G401 (cell line): ENCODE results near the gene ATG3. TPM values are rescaled to one million over a fixed set of nuclear protein-coding genes. Genes with fewer than 3 reads are reported as not detected.
A peak's percentile ranks its signal among the peaks of the same experiment; 100 is the strongest.

ENCODE experiments used
- DNase-seq: peaks from one replicate; pipeline ENCODE4 v3.0.0-alpha.2; 2015; ENCODE audit warnings: low spot score
- in situ Hi-C: cut with HindIII; loops from 2 replicates; pipeline ENCODE4 v1.10.0; 2016; ENCODE audit warnings: low sequenced_read_pairs, mixed read lengths
- total RNA-seq: library from RNA; depleted of rRNA; stranded (reverse); fragments of >200 nt; shearing (Covaris generic); gene quantifications from 2 replicates; pipeline ENCODE4 v1.2.3, GENCODE V29; 2014; rRNA removed

Gene ATG3
- 60.7 and 73.2 TPM in 2 replicates for total RNA-seq

DNA sequence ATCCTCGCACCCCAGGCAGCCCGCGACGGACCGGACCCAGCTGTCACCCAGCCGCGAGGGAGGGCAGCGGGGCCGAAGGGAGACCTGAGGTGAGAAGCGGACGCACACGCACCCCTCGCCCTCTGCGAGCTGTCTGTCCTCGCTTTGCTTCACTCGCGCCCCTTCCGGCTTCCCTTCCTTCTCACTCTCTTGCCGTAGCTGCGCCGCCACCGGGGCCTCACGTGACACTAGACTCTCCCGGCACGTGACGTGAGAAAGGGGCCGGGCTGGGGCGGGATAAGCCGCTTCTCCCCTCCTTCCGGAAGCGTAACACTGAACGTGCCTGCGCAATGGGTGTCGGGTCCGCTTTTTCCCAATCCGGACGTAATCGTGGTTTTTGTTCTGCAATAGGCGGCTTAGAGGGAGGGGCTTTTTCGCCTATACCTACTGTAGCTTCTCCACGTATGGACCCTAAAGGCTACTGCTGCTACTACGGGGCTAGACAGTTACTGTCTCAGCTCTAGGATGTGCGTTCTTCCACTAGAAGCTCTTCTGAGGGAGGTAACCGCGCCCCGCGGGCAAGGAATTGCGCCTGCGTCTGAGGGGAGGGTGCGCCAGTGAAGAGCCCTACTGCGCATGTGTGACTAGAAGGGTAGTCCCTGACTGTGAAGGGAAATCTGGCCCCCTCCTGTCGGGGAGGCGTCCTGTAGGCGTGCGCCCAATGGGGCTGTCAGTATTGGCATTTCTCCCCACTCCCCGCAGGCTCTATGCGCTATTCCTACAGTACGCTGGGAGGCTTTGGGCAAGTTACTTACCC lies at the start of gene ATG3, which contains the start of gene SLC35A5:
Gene ATG3, minus strand, starts transcription at position 229 of the 796 bp plus-strand sequence. CDS start 434 bp downstream, outside the sequence.
Gene SLC35A5, plus strand, starts transcription at position 312 of the 796 bp plus-strand sequence. CDS start 1,359 bp downstream, outside the sequence.
- peak; percentile 99 for DNase-seq
- in situ Hi-C loops = no loop called here

DNA sequence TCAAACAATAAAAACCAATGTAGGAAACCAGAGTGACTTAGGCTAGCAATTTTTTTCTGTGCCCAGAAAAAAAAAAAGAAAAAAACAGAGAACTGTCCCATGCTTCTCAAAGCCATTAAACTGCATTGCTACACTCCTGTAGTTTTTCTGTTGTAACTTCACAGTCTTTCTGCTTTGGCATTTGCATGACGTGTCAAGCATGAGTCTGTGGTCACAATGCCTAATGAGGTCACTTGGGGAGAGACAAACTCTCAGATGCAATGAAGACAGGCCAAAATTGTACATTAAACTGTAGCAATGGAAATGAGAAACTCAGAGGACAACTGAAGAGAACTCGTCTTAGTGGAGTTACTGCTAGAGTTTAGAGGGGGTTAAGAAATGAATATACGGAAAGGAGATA lies 48.4 kb upstream of the ATG3 start:
- no peak for DNase-seq
- in situ Hi-C loops = no loop called here

DNA sequence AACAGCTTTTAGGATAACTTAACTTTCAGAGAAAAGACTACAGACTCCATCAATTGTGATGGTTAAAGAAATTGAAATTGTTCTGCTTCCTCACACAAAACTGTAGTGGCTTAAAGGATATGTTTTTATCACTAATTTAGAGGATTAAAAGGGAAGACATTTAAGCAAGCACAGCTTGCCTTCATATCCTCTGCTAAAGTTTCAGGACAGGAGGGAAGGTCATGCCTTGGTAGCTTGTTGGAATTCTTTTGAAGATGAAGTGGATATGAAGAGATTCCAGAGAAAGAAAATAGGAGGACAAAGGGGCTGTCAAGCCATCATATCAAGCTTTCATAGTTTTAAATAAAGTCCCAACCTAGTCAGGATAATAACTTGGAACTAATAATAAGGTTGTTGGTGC lies 46.1 kb upstream of the ATG3 start:
- in situ Hi-C loops = no loop called here
- DNase-seq = no peak

DNA sequence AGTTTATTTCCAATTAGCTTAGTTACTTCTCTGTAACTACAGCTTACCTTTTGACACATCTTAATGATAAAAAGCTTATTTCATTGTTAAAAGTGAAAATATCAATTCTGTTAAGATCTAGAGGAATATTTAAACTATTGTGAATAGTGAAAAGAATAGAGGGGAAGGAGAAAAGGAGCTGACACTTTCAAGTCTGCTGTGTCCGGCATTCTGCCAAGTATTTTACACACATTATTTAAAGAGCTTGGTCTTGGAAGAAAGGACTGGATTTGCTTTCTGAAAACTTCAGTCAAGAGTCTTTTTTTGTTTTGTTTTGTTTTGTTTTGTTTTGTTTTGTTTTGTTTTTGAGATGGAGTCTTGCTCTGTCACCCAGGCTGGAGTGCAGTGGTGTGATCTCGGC lies 44.3 kb upstream of the ATG3 start:
- no peak for DNase-seq
- in situ Hi-C loops = no loop called here

DNA sequence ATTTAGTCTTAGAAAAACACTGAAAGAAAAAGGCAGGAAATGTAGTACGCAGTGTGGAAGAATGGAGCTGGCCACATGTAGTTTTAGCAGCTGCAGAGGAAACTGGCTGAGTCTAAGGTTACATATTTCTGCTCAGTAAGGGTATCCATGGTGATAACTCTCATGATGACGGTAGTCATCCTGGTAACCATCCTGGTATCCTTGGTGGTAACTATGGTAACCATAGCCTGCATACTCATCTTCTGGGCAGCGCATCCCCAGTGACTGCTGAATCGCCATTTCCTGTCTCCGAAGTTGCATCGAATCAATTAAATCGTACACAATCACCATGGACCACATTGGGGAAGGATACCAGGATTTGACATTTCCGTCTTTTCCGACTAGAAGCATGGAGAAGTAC lies 43.5 kb upstream of the ATG3 start:
- in situ Hi-C loops = no loop called here
- no peak for DNase-seq

DNA sequence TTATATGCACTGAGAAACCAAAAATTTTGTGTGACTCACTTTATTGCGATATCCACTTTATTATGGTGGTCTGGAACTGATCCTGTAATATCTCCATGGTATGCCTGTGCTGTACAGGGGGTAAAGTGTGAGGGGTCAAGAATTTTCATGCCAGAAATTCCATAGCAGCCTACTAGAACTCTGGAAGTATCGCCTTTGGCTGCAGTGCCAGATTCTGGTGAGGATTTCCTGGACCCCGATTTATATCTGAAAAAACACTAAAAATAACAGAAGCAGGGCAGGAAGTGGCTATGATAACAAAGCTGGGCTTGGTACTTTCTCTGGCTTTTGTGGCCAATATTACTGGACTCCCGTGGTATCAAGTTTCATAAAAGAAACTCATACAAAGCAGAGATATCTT lies 42.8 kb upstream of the ATG3 start:
- in situ Hi-C loops = no loop called here
- DNase-seq = no peak

DNA sequence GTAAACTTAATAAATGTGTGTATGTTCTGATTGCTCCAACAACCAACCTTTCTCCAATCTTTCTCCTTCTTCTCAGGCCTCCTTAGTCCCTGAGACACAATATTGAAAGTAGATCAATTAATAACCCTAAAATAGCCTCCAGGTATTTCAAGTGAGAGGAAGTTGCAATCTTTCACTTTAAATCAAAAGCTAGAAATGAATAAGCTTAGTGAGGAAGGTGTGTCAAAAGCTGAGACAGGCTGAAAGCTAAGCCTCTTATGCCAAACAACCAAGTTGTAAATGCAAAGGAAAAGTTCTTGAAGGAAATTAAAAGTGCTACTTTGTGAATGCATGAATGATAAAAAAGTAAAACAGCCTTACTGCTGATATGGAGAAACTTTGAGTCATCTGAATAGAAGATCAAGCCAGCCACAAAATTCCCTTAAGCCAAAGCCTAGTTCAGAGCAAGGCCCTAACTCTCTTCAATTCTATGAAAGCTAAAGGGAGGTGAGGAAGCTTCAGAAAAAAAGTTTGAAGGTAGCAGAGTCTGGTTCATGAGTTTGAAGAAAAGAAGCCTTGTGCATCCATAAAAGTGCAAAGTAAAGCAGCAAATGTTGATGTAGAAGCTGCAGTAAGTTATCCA lies 40.6 kb upstream of the ATG3 start:
- in situ Hi-C loops = no loop called here
- no peak for DNase-seq

DNA sequence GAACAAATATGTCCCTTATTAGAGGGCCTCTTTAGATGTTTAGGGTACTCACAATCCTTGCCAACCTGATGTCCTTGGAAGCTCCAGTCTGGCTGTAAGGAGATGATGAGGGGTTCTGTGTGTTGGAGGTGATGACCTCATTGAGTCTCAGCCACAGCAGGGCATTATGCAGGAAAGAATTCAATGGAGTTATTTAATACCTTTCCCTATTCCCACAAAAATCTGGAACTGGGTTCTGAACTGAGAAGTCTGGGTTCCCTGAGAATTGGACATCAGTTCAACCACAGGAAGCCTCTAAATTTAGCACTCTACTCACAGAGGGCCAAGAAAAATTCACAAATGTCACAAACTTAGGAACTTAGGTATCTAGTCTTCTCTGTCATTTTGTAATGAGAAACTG lies 37.0 kb upstream of the ATG3 start:
- no peak for DNase-seq
- in situ Hi-C loops = no loop called here

DNA sequence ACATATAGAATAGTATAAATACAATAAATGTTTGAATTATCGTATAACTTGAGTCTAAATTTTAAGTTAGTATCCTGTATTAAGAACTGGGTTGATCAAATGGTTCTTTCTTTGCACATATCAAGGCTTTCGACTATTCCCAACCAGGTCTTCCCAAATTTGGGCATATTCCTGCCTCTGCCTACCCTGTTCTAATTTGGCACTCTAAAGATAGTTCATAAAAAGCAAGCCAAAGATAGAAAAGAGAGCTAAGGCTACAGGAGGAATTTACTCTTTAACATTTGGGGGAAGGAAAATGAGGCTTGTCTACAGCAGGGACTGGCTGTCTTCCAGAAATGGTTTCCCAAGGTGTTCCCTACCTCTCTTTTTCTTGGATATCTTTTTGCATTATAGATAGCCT lies 36.2 kb upstream of the ATG3 start:
- DNase-seq = no peak
- in situ Hi-C loops = no loop called here

DNA sequence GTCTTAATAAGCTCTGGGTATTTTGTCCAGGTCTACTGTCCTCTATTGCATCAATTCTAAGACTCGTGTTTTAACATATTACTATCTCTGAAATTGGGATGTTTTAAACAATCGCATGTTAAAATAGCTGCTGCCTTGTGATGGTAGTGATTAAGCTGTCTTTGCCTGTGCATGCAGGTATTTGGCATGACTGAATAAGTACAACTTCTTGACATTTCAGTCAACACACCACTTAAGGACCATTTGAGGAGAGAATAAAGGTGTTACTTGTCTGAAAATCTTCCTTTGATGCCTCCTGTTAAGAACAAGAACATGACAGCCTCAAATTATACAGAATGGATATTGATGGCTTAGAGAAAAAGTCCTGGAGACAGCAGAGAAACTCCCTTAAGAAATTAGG lies 33.1 kb upstream of the ATG3 start:
- in situ Hi-C loops = no loop called here

DNA sequence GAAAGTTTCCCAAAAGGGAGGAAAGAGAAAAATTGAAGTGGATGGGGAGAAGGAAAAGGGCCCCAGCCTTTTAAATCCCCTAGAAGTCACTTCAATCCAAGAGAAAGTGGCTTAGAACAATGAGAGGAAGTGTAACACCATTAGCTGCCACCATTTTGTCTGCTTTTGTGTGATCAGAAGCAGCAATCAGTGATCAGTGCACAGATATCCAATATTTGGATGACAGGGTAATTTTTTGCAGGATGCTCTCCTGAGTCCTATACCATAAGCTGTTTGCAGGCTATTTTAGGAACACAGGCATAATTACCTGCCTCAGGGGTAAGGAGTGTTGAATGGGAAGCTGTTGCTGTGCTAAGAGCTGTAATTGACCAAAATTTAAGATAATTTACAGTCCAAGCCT lies 31.5 kb upstream of the ATG3 start:
- no peak for DNase-seq
- in situ Hi-C loops = no loop called here

More for the DNA sequence above, 33.1 kb upstream of the ATG3 start:
- DNase-seq = no peak

DNA sequence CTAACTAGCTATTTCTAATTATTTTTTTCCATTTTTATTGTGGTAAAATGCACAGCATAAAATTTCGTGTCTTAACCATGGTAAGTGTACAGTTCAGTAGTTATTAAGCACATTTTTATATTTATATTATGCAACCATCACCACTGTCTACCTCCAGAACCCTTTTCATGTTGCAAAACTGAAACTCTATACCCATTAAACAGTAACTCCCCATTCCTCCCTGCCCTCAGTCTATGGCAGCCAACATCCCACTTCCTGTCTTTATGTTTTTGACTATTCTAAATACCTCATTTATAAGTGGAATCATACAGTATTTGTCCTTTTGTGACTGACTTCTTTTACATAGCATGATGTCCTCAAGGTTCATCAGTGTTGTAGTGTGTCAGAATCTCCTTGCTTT lies 25.6 kb upstream of the ATG3 start:
- no peak for DNase-seq
- in situ Hi-C loops = no loop called here

DNA sequence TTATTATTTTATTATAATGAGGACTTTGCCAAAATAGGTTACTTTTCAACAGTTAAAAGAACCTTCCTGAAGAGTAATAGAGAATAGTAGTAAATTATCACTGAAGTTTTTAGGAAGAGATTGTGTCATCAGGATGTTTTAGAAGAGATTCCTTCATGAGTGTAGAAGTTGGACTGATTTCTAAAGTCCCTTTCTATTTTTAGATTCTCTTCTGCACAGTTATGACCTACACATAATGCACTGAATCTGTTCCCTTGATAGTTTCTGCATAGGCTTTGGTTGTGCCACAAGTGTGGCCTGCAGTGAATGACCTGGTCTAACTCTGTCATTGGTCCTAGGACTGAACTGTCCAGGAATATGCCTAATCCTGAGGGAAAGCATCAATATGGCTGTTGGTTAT lies 24.0 kb upstream of the ATG3 start:
- no peak for DNase-seq
- in situ Hi-C loops = no loop called here

DNA sequence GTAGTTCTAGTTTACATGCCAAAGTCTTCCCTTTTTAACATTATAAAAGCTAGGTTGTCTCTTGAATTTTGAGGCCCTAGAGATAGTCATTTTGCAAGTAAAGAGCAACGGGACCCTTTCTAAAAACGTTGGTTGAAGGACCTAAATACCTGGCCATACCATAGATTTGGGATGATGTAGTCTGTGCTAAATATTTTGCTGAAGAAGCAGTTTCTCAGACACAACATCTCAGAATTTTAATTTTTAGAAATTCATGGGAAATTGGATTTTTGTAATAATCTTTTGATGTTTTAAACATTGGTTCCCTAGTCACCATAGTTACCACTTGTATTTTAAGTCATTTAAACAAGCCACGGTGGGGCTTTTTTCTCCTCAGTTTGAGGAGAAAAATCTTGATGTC lies 21.3 kb upstream of the ATG3 start:
- no peak for DNase-seq
- in situ Hi-C loops = no loop called here

DNA sequence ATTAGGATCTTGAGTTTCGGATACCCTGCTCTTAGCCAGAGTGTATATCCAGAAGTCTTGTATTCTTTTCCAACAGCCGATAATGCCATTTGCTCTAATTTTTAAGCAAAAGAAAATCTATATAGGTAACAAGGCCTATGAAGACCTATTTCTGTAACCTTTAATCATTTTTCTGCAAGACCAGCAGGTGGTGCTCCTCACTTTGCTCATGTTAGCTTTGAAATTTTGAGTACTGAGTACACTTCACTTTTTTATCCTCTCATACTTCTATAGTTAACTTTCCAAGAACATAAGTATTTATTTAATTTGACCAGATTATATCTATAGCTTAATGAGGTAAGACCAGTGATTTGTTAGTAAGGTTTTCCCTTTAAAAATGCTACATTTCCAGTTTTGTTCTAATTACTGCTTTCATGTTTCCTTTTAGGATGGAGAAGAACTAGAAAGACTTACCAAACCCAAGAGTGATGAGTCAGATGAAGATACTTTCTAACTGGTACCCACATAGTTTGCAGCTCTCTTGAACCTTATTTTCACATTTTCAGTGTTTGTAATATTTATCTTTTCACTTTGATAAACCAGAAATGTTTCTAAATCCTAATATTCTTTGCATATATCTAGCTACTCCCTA lies 20.6 kb upstream of the ATG3 start:
- in situ Hi-C loops = no loop called here

DNA sequence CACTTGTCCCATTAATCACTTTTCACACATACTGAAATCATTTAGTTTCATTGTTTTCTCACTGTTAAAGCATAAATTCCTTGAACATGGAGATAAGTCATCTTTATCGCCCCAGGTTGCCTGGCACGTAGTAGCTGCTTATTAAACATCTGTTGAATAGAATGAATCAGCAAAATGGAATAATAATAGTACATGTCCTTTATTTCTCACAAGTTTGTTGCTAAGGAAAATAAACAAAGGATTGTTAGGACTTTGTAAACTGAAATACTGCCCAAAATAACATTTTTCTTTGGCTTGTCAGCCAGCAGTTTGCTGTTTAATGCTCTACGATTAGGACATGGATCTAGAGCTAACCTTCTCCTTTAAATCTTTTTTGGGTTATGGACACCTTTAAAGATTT lies 17.9 kb upstream of the ATG3 start:
- no peak for DNase-seq
- in situ Hi-C loops = no loop called here

More for the DNA sequence above, 20.6 kb upstream of the ATG3 start:
- peak; percentile 28 for DNase-seq

DNA sequence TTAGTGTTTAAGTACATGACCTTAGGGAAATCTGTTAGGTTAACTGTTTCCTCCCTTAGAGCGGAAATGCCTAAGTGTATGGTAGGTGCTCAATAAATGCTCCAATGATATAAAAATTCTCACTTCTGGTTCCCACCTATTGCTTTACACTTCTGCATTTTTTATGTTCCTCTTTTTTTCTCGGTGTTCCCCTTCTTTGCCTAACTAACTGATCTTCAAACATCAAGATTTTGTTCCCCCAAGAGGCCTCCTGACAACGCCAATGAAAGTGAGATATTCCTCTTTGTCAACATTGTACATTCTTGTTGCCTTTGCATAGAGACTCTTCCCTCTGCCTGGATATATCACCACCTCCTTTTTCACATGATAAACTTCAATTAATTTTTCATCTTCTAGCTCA lies 17.5 kb upstream of the ATG3 start:
- no peak for DNase-seq
- in situ Hi-C loops = no loop called here

DNA sequence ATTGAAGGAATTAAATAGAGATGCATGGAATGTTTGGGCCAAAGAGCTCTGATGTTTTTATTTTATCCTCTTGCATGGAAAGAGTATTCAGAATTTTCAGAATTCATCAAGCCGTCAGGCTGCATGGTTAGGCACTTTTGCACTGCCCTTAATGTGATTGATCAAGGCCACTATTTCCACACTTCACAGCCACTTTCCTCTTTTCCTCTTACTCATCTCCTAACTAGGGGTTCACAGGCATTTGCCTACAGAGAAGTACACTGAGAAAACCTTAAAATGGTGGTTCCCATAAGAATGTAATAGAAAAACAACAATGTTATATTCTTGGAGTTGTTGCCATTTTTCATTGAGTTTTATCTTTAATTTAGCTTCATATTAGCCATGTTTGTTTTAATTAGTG lies 10.9 kb upstream of the ATG3 start:
- DNase-seq = no peak
- in situ Hi-C loops = no loop called here

DNA sequence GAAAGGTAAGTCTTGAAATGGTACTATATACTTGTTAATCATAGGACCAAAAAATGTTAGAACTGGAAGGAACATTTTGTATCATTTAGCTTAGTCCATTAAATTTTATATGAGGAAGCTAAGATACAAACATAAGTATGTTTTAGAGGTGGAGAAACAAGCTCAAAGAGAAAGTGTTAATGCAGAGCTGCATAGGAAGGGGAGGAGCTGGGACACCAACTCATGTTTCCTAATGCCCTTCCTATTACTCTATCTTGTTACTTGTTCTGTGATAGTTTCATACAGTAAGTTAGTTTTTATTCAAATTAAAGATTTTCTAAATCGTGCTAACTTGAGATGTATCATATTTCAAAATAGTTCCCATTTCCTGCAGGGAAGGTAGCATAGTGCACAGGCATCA lies 7.5 kb upstream of the ATG3 start:
- DNase-seq = no peak
- in situ Hi-C loops = no loop called here

DNA sequence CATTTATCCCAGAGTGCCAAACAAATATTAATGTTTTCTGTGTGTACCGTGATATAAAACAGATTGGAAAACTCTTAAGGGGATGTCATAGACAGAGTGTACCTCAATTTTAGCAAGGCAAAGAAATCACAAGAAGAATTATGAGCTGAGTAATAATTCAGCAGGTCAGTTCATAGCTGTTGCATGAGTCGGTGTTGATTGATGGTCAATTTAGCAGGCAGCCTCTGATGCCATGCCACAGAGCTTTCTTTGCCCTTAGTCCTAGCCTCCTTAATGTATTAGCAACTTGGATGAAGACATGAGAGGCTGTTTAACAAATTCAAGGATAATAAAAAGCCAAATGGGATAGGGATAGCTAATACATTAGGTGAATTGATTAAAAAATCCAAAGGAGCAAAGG lies 6.9 kb upstream of the ATG3 start:
- in situ Hi-C loops = no loop called here
- no peak for DNase-seq
